ENCODE measurements around the gene XIST. TPM values are rescaled to one million over a fixed set of nuclear protein-coding genes. Genes with fewer than 3 reads are reported as not detected.

Gene XIST
- total RNA-seq, 4 donors from 2014 or later = 0.18 to 841 (median 269) TPM

- Histone ChIP-seq H3K4me3 (no peak overlapping the region), H3K9me3 (no peaks in the 10 kb centered on the region), H3K27me3 (no peaks in the 10 kb centered on the region), H3K4me1 (no peaks in the 10 kb centered on the region), H3K36me3 (no peaks in the 10 kb centered on the region), H3K27ac (no peak overlapping the region)
- TF ChIP-seq CTCF (IDR thresholded peaks at IDR 0.05) (no peak), POLR2A (IDR thresholded peaks at IDR 0.05) (no peak)
- DNase-seq = no peak
Measured at GRCh38 chrX:73836956-73837477, 15.5 kb downstream of the XIST start.

GRCh38 chrX:73834219-73834618 is 18.3 kb downstream of the XIST start:
- Histone ChIP-seq H3K4me3 (no peak overlapping the region), H3K9me3 (no peaks in the 10 kb centered on the region), H3K36me3 (no peaks in the 10 kb centered on the region), H3K27ac (no peak overlapping the region), H3K4me1 (no peaks in the 10 kb centered on the region), H3K27me3 (no peaks in the 10 kb centered on the region)
- DNase-seq = no peak
- TF ChIP-seq CTCF (IDR thresholded peaks at IDR 0.05) (no peak), POLR2A (IDR thresholded peaks at IDR 0.05) (no peak)

- no peaks in the 10 kb centered on the region for H3K36me3 ChIP-seq
- no peaks in the 10 kb centered on the region for H3K9me3 ChIP-seq
- TF ChIP-seq POLR2A (IDR thresholded peaks at IDR 0.05) (no peak), CTCF (IDR thresholded peaks at IDR 0.05) (no peak)
- no peaks in the 10 kb centered on the region for H3K27me3 ChIP-seq
- no peak overlapping the region for H3K4me3 ChIP-seq
- no peak overlapping the region for H3K27ac ChIP-seq
- no peak for DNase-seq
- H3K4me1 ChIP-seq = no peaks in the 10 kb centered on the region
Measured at GRCh38 chrX:73832319-73832718, 20.2 kb downstream of the XIST start.

- H3K9me3 ChIP-seq = no peaks in the 10 kb centered on the region
- H3K4me1 ChIP-seq = no peaks in the 10 kb centered on the region
- no peaks in the 10 kb centered on the region for H3K27me3 ChIP-seq
- H3K27ac ChIP-seq = no peak overlapping the region
- H3K4me3 ChIP-seq = no peak overlapping the region
- no peaks in the 10 kb centered on the region for H3K36me3 ChIP-seq
- no peak for DNase-seq
- no peak for TF ChIP-seq CTCF (IDR thresholded peaks at IDR 0.05)
- no peak for TF ChIP-seq POLR2A (IDR thresholded peaks at IDR 0.05)
Measured at GRCh38 chrX:73831500-73831899, 21.0 kb downstream of the XIST start.

- Histone ChIP-seq H3K27ac (no peak overlapping the region), H3K9me3 (no peaks in the 10 kb centered on the region), H3K4me3 (no peak overlapping the region), H3K27me3 (no peaks in the 10 kb centered on the region), H3K36me3 (no peaks in the 10 kb centered on the region), H3K4me1 (no peaks in the 10 kb centered on the region)
- no peak for DNase-seq
- TF ChIP-seq CTCF (IDR thresholded peaks at IDR 0.05) = no peak
- no peak for TF ChIP-seq POLR2A (IDR thresholded peaks at IDR 0.05)
Measured at GRCh38 chrX:73830489-73831414, 21.8 kb downstream of the XIST start.

Measured in Peyer's patch (tissue), 4 donors.